ENCODE measurements around the gene POMT1.

POMT1 gene

DNA sequence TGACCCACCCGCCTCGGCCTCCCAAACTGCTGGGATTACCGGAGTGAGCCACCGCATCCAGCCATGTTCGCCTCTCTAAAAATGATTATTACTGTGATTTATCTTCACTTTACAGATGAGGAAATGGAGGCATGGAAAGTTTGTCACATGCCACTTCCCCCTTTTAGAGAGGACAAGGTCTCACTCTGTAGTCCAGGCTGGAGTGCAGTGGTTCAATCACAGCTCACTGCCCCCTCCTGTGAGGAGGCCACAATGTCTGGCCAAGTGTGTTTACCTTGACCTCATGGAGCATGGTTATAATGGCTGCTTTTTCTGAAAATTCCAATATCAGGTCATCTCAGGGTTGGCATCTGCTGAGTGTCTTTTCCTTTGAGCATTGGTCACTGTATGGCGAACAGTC lies 49.3 kb downstream of the POMT1 start:
- no peaks in the 10 kb centered on the region for H3K36me3 ChIP-seq (replicated peaks; ENCODE audit: low read depth, low read length)
- no peaks in the 10 kb centered on the region for H3K79me2 ChIP-seq (ENCODE audit: low read length)
- H4K20me1 ChIP-seq (ENCODE audit: insufficient read depth, low read length): no peaks in the 10 kb centered on the region
- H3K27me3 ChIP-seq (ENCODE audit: low read depth, low read length): no peaks in the 10 kb centered on the region
- H3K9me3 ChIP-seq (ENCODE audit: insufficient read depth, low read length): no peaks in the 10 kb centered on the region
- H2AFZ ChIP-seq (ENCODE audit: low read depth, low read length): no peak overlapping the region
- H3K4me3 ChIP-seq (ENCODE audit: low read length): no peak overlapping the region
- H3K27ac ChIP-seq (ENCODE audit: low read length): no peak overlapping the region
- no peak overlapping the region for H3K9ac ChIP-seq (ENCODE audit: low read length)
- H3K4me2 ChIP-seq (ENCODE audit: low read length): no peak overlapping the region
- no peak for TF ChIP-seq CTCF (IDR thresholded peaks at IDR 0.05; ENCODE audit: low read depth, low read length)
- no peaks in the 10 kb centered on the region for H3K4me1 ChIP-seq (ENCODE audit: low read length)

DNA sequence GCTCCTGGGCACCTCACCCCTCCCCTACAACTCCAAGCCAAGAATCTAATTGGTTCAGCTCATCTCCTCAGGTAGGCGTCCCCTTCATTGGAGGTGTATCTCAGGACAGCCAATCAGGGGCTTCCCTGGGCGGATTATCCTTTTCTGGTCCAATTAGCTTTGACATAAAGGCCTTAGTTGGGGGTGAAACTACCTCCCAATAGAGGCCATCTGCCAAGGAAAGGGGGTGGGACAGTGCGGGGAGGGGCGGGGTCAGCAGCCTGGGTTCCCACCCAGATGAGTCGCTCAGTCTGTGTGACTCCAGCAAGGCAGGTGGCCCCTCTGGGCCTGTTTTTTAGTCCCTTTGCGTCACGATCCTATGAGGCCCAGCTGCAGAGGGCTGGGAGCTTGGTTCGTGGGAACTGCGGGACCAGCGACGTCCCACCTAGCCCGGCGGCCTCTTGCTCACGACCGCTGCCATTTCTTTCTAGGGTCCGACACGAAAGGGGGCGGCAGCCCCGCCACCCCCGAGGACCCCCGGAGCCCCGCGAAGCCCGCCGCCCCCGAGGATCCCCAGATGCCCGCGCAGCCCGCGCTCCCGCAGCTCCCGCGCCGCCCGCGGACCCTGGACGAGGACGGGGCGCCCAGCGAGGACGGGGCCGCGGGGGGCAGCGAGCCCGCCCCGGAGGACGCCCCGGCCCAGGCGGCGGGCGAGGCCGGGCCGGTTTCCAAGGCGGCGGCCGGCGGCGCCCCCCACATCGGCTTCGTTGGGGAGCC lies 51.5 kb downstream of the POMT1 start:
- Histone ChIP-seq H3K36me3 (replicated peaks; ENCODE audit: low read depth, low read length) (no peaks in the 10 kb centered on the region), H3K9me3 (ENCODE audit: insufficient read depth, low read length) (no peaks in the 10 kb centered on the region), H3K4me1 (ENCODE audit: low read length) (no peaks in the 10 kb centered on the region), H3K79me2 (ENCODE audit: low read length) (no peaks in the 10 kb centered on the region), H3K27ac (ENCODE audit: low read length) (no peak overlapping the region), H4K20me1 (ENCODE audit: insufficient read depth, low read length) (no peaks in the 10 kb centered on the region), H3K4me3 (ENCODE audit: low read length) (no peak overlapping the region), H3K9ac (ENCODE audit: low read length) (no peak overlapping the region), H2AFZ (ENCODE audit: low read depth, low read length) (no peak overlapping the region), H3K27me3 (ENCODE audit: low read depth, low read length) (no peaks in the 10 kb centered on the region), H3K4me2 (ENCODE audit: low read length) (no peak overlapping the region)
- TF ChIP-seq CTCF (IDR thresholded peaks at IDR 0.05; ENCODE audit: low read depth, low read length): no peak
- TF ChIP-seq EZH2phosphoT487 (IDR thresholded peaks at IDR 0.05; ENCODE audit: low read depth): no peak

GRCh38 chr9:131554843-131555351 lies 52.2 kb downstream of the POMT1 start:
- H3K27ac ChIP-seq (ENCODE audit: low read length): no peak overlapping the region
- no peak for TF ChIP-seq EZH2phosphoT487 (IDR thresholded peaks at IDR 0.05; ENCODE audit: low read depth)
- no peak for TF ChIP-seq CTCF (IDR thresholded peaks at IDR 0.05; ENCODE audit: low read depth, low read length)
- no peaks in the 10 kb centered on the region for H3K27me3 ChIP-seq (ENCODE audit: low read depth, low read length)
- H3K4me1 ChIP-seq (ENCODE audit: low read length): no peaks in the 10 kb centered on the region
- H2AFZ ChIP-seq (ENCODE audit: low read depth, low read length): no peak overlapping the region
- H3K36me3 ChIP-seq (replicated peaks; ENCODE audit: low read depth, low read length): no peaks in the 10 kb centered on the region
- no peaks in the 10 kb centered on the region for H4K20me1 ChIP-seq (ENCODE audit: insufficient read depth, low read length)
- H3K79me2 ChIP-seq (ENCODE audit: low read length): no peaks in the 10 kb centered on the region
- H3K4me2 ChIP-seq (ENCODE audit: low read length): no peak overlapping the region
- H3K9me3 ChIP-seq (ENCODE audit: insufficient read depth, low read length): no peaks in the 10 kb centered on the region
- H3K9ac ChIP-seq (ENCODE audit: low read length): no peak overlapping the region
- no peak overlapping the region for H3K4me3 ChIP-seq (ENCODE audit: low read length)

GRCh38 chr9:131555841-131556673 lies 53.3 kb downstream of the POMT1 start:
- H3K9ac ChIP-seq (ENCODE audit: low read length): no peak overlapping the region
- no peak overlapping the region for H2AFZ ChIP-seq (ENCODE audit: low read depth, low read length)
- no peak overlapping the region for H3K4me3 ChIP-seq (ENCODE audit: low read length)
- TF ChIP-seq CTCF (IDR thresholded peaks at IDR 0.05; ENCODE audit: low read depth, low read length) (no peak), EZH2phosphoT487 (IDR thresholded peaks at IDR 0.05; ENCODE audit: low read depth) (no peak)
- H3K9me3 ChIP-seq (ENCODE audit: insufficient read depth, low read length): no peaks in the 10 kb centered on the region
- no peaks in the 10 kb centered on the region for H3K36me3 ChIP-seq (replicated peaks; ENCODE audit: low read depth, low read length)
- H3K27me3 ChIP-seq (ENCODE audit: low read depth, low read length): no peaks in the 10 kb centered on the region
- H3K27ac ChIP-seq (ENCODE audit: low read length): no peak overlapping the region
- H3K79me2 ChIP-seq (ENCODE audit: low read length): no peaks in the 10 kb centered on the region
- no peak overlapping the region for H3K4me2 ChIP-seq (ENCODE audit: low read length)
- H4K20me1 ChIP-seq (ENCODE audit: insufficient read depth, low read length): no peaks in the 10 kb centered on the region
- H3K4me1 ChIP-seq (ENCODE audit: low read length): no peaks in the 10 kb centered on the region
